ENCODE data around the gene OSBPL6. TPM values are rescaled to one million over a fixed set of nuclear protein-coding genes. Genes with fewer than 3 reads are reported as not detected.

The OSBPL6 gene
- total and polyA plus RNA-seq, 2 donors from 2014 or later = 0.91 to 1.4 TPM

DNA sequence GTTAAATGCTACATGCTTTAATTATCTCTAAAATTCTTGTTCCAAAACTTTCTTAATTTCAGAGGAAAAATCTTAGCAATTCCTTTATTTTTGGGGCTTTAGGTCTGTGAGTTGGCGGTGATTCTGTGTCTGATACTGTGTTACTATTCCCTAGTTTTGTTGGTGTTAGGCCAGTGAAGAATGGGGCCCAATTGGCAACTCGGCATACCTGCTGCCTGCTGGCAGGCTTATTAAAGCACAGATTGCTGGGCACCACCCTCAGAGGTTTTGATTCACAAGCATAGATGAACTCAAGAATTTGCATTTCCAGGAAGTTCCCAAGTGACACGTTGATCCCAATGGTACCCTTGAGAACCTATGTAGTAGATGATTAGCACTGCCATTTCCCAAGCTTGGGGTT is 101.6 kb downstream of the OSBPL6 start:
- intact Hi-C loops (cut with DNase I) = no loop called here
- Histone ChIP-seq H3K36me3 (ENCODE audit: control insufficient read depth in 2 of 3, insufficient read depth in 3 of 3, low read length in 3 of 3) (no peaks in the 10 kb centered on the region), H3K4me1 (ENCODE audit: control insufficient read depth in 2 of 3, insufficient read depth in 2 of 3, low read depth in 1 of 3, low read length in 3 of 3) (no peaks in the 10 kb centered on the region), H3K9me3 (ENCODE audit: control insufficient read depth in 2 of 3, insufficient read depth in 1 of 3, low read length in 3 of 3) (no peaks in the 10 kb centered on the region), H3K4me3 (ENCODE audit: low read length in 3 of 3) (no peak overlapping the region), H3K9ac (ENCODE audit: low read length in 3 of 3) (no peak overlapping the region), H3K27me3 (ENCODE audit: control insufficient read depth, insufficient read depth, low read length) (no peaks in the 10 kb centered on the region), H3K27ac (ENCODE audit: low read depth in 2 of 2, low read length in 2 of 2) (no peak overlapping the region)
- DNase-seq = no peak
- FAIRE-seq = no peak
- TF ChIP-seq, protein P1, sequence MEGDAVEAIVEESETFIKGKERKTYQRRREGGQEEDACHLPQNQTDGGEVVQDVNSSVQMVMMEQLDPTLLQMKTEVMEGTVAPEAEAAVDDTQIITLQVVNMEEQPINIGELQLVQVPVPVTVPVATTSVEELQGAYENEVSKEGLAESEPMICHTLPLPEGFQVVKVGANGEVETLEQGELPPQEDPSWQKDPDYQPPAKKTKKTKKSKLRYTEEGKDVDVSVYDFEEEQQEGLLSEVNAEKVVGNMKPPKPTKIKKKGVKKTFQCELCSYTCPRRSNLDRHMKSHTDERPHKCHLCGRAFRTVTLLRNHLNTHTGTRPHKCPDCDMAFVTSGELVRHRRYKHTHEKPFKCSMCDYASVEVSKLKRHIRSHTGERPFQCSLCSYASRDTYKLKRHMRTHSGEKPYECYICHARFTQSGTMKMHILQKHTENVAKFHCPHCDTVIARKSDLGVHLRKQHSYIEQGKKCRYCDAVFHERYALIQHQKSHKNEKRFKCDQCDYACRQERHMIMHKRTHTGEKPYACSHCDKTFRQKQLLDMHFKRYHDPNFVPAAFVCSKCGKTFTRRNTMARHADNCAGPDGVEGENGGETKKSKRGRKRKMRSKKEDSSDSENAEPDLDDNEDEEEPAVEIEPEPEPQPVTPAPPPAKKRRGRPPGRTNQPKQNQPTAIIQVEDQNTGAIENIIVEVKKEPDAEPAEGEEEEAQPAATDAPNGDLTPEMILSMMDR (IDR thresholded peaks at IDR 0.05; ENCODE audit: borderline replicate concordance, extremely low read depth, insufficient read depth) = no peak

DNA sequence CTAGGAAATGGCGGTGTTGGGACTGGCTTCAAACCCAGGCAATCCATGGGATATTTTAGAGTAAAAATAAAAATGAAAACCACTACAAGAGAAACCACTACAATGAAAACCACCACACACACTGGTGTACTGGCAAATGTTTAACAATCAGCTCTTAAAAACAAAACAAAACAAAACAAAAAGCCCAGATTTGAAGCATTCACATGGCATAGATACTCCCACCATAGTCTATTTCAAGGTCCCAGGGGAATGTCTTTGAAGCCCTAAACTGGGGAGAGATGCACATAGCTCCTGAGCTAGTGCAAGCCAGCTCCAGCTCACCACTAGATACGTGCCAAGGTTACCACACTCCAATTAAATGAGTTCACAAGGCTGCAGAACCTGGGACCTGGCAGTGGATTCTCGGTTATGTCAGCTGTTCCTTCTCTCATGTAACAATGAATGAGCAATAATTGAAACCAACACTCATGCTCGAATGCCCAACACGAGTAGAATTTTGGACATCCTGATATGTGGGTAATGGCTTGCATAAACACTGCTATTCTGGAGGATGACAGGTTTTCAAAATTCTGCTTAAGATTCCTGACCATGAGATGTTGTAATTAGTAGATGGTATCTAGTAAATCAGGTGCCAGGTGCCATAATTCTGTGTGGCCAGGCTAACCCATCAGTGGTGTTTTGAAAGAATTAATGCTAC is 102.2 kb downstream of the OSBPL6 start:
- FAIRE-seq (no peak), DNase-seq (no peak)
- Histone ChIP-seq H3K27ac (ENCODE audit: low read depth in 2 of 2, low read length in 2 of 2) (no peak overlapping the region), H3K27me3 (ENCODE audit: control insufficient read depth, insufficient read depth, low read length) (no peaks in the 10 kb centered on the region), H3K9me3 (ENCODE audit: control insufficient read depth in 2 of 3, insufficient read depth in 1 of 3, low read length in 3 of 3) (no peaks in the 10 kb centered on the region), H3K36me3 (ENCODE audit: control insufficient read depth in 2 of 3, insufficient read depth in 3 of 3, low read length in 3 of 3) (no peaks in the 10 kb centered on the region), H3K9ac (ENCODE audit: low read length in 3 of 3) (no peak overlapping the region), H3K4me3 (ENCODE audit: low read length in 3 of 3) (no peak overlapping the region), H3K4me1 (ENCODE audit: control insufficient read depth in 2 of 3, insufficient read depth in 2 of 3, low read depth in 1 of 3, low read length in 3 of 3) (no peaks in the 10 kb centered on the region)
- intact Hi-C loops (cut with DNase I) = no loop called here
- TF ChIP-seq, protein P1 (IDR thresholded peaks at IDR 0.05; ENCODE audit: borderline replicate concordance, extremely low read depth, insufficient read depth) = no peak

DNA sequence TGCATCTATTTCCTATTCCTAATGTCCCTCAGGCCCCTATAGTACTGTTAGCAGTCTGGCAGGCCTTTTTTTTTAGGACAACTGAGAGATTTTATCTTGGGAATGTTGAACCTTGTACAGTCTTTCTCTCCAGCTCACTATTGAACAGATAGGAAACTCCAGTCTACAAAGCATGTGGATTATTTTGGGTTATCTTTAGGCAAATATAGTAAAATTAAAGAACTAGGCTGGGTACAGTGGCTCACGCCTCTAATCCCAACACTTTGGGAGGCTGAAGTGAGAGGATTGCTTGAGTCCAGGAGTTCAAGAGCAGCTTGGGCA is 102.7 kb downstream of the OSBPL6 start:
- Histone ChIP-seq H3K4me1 (ENCODE audit: control insufficient read depth in 2 of 3, insufficient read depth in 2 of 3, low read depth in 1 of 3, low read length in 3 of 3) (no peaks in the 10 kb centered on the region), H3K27ac (ENCODE audit: low read depth in 2 of 2, low read length in 2 of 2) (no peak overlapping the region), H3K27me3 (ENCODE audit: control insufficient read depth, insufficient read depth, low read length) (no peaks in the 10 kb centered on the region), H3K9ac (ENCODE audit: low read length in 3 of 3) (no peak overlapping the region), H3K9me3 (ENCODE audit: control insufficient read depth in 2 of 3, insufficient read depth in 1 of 3, low read length in 3 of 3) (no peaks in the 10 kb centered on the region), H3K4me3 (ENCODE audit: low read length in 3 of 3) (no peak overlapping the region), H3K36me3 (ENCODE audit: control insufficient read depth in 2 of 3, insufficient read depth in 3 of 3, low read length in 3 of 3) (no peaks in the 10 kb centered on the region)
- TF ChIP-seq, protein P1 (IDR thresholded peaks at IDR 0.05; ENCODE audit: borderline replicate concordance, extremely low read depth, insufficient read depth) = no peak
- FAIRE-seq (no peak), DNase-seq (no peak)
- intact Hi-C loops (cut with DNase I) = no loop called here

DNA sequence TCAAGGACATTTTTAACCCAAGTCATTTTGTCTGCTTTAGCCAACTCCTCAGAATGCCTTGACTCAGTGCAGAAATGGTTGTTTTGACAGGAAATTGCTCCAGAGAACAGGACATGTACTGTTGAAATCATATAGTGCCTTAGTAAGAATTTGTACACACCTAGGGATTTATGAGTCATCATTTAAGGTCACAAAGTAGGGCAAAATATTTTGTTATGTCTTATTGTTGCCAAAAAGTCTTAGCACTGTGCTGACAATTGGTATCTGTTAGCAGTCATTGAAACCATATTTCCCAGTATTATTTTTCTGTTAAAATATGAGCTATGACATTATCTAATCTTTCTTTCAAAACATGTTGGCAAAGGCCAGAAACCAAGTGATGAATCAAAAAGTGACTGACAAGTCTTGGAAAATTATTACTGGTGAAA is 104.5 kb downstream of the OSBPL6 start:
- FAIRE-seq (no peak), DNase-seq (no peak)
- intact Hi-C loops (cut with DNase I) = no loop called here
- TF ChIP-seq, protein P1 (IDR thresholded peaks at IDR 0.05; ENCODE audit: borderline replicate concordance, extremely low read depth, insufficient read depth) = no peak
- no peaks in the 10 kb centered on the region for H3K27me3 ChIP-seq (ENCODE audit: control insufficient read depth, insufficient read depth, low read length)
- no peak overlapping the region for H3K4me3 ChIP-seq (ENCODE audit: low read length in 3 of 3)
- H3K9ac ChIP-seq (ENCODE audit: low read length in 3 of 3) = no peak overlapping the region
- no peaks in the 10 kb centered on the region for H3K9me3 ChIP-seq (ENCODE audit: control insufficient read depth in 2 of 3, insufficient read depth in 1 of 3, low read length in 3 of 3)
- H3K27ac ChIP-seq (ENCODE audit: low read depth in 2 of 2, low read length in 2 of 2) = no peak overlapping the region
- no peaks in the 10 kb centered on the region for H3K4me1 ChIP-seq (ENCODE audit: control insufficient read depth in 2 of 3, insufficient read depth in 2 of 3, low read depth in 1 of 3, low read length in 3 of 3)
- no peaks in the 10 kb centered on the region for H3K36me3 ChIP-seq (ENCODE audit: control insufficient read depth in 2 of 3, insufficient read depth in 3 of 3, low read length in 3 of 3)

Measured in kidney (tissue), 14 donors.